ENCODE measurements around the gene RARB.
A peak's percentile ranks its signal among the peaks of the same experiment; 100 is the strongest.

Gene RARB

GRCh38 chr3:25582242-25582641 lies 154.2 kb downstream of the RARB start:
- DNase-seq = no peak

- peak; percentile 8 for DNase-seq
These were observed 155.3 kb downstream of the RARB start for GRCh38 chr3:25583343-25583742.

GRCh38 chr3:25584011-25584789 lies 156.1 kb downstream of the RARB start:
- DNase-seq = no peak

- no peak for DNase-seq
These were observed 157.5 kb downstream of the RARB start for GRCh38 chr3:25585361-25586166.

GRCh38 chr3:25586167-25586505 lies 158.1 kb downstream of the RARB start:
- no peak for DNase-seq

- no peak for DNase-seq
These were observed 158.5 kb downstream of the RARB start for GRCh38 chr3:25586553-25586952.

GRCh38 chr3:25587094-25587493 lies 159.0 kb downstream of the RARB start:
- peak; percentile 40 for DNase-seq

GRCh38 chr3:25587526-25587925 lies 159.5 kb downstream of the RARB start:
- DNase-seq = no peak

GRCh38 chr3:25587975-25588374 lies 159.9 kb downstream of the RARB start:
- no peak for DNase-seq

- no peak for DNase-seq
These were observed 160.5 kb downstream of the RARB start for GRCh38 chr3:25588441-25589103.

GRCh38 chr3:25589104-25589782 lies 161.2 kb downstream of the RARB start:
- no peak for DNase-seq

GRCh38 chr3:25589783-25590258 lies 161.8 kb downstream of the RARB start:
- DNase-seq = no peak

- peak; percentile 18 for DNase-seq
These were observed 164.5 kb downstream of the RARB start for GRCh38 chr3:25592510-25592968.

GRCh38 chr3:25593001-25593400 lies 164.9 kb downstream of the RARB start:
- no peak for DNase-seq

GRCh38 chr3:25594007-25594502 lies 166.0 kb downstream of the RARB start:
- DNase-seq = peak; percentile 41

- no peak for DNase-seq
These were observed 169.6 kb downstream of the RARB start for GRCh38 chr3:25597535-25598101.

GRCh38 chr3:25603703-25604102 lies 175.6 kb downstream of the RARB start:
- DNase-seq = no peak

- DNase-seq = no peak
These were observed 176.2 kb downstream of the RARB start for GRCh38 chr3:25604107-25604805.

- DNase-seq = no peak
These were observed 182.1 kb downstream of the RARB start for GRCh38 chr3:25610167-25610566.

- no peak for DNase-seq
These were observed 182.7 kb downstream of the RARB start for GRCh38 chr3:25610779-25611178.

- no peak for DNase-seq
These were observed 183.1 kb downstream of the RARB start for GRCh38 chr3:25611193-25611592.

GRCh38 chr3:25618028-25618427 lies 190.0 kb downstream of the RARB start:
- no peak for DNase-seq
